T-helper 1 cell treated with Interleukin-12 subunit alpha and Interleukin-12 subunit beta and Interleukin-4 antibody, amounts not matched to agents 30 μg/mL and 1 μg/mL, for 36 hours (primary cell): ENCODE measurements around the gene PGPEP1.
"Not testable (repeated sequence)": the region's sequence is repeated elsewhere in the genome, so short reads cannot be mapped to it uniquely, and the experiment has no call there.

ENCODE experiments used
- H3K27ac Mint-ChIP-seq: one replicate; pipeline ENCODE4 v1.8.0; 2021; ENCODE audit warnings: mild to moderate bottlenecking, mixed read lengths
- H3K27me3 Mint-ChIP-seq: one replicate; pipeline ENCODE4 v1.8.0; 2021; ENCODE audit warnings: low read depth, mixed read lengths
- H3K36me3 Mint-ChIP-seq: one replicate; pipeline ENCODE4 v1.8.0; 2021; ENCODE audit warnings: low read depth, mixed read lengths
- H3K4me1 Mint-ChIP-seq: one replicate; pipeline ENCODE4 v1.8.0; 2021; ENCODE audit warnings: low read depth, mixed read lengths
- H3K4me3 Mint-ChIP-seq: one replicate; pipeline ENCODE4 v1.8.0; 2021; ENCODE audit warnings: mild to moderate bottlenecking, moderate library complexity, mixed read lengths
- H3K9me3 Mint-ChIP-seq: one replicate; pipeline ENCODE4 v1.8.0; 2021; ENCODE audit warnings: mixed read lengths

PGPEP1 gene

DNA sequence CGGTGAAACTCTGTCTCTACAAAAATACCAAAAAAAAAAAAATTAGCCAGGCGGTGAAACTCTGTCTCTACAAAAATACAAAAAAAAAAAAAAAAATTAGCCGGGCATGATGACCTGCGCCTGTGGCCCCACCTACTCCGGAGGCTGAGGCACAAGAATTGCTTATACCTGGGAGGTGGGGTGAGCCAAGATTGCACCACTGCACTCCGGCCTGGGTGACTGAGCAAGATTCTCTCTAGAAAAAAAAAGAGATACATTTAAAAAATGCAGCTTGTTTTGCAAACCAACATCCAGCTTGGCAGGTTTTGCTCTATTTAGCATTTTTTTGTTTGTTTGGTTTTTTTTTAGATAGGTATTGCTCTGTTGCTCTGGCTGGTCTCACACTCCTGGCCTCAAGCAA, 6.7 kb upstream of the PGPEP1 start:
- Mint-ChIP-seq H3K36me3 (no peaks in the 10 kb centered on the region), H3K27ac (no peak overlapping the region), H3K27me3 (no peaks in the 10 kb centered on the region), H3K4me3 (no peak overlapping the region), H3K4me1 (peaks cover 6% of the 10 kb centered on the region), H3K9me3 (no peaks in the 10 kb centered on the region)

DNA sequence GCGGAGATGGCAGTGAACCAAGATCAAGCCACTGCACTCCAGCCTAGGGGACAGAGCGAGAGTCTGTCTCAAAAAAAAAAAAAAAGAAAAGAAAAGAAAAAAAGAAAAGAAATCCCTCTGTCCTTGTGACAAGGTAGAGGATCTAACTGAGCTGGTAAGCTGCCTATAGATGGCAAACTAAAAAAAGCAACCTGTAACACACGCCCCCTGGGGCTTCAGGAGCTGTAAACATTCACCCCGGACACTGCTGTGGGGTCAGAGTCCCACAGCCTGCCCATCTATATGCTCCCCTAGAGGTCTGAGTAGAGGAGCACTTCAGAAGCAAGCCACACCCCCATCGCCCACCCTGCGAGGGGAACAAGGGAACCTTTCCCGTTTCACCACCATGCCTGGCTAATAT, 4.3 kb upstream of the PGPEP1 start:
- H3K27ac Mint-ChIP-seq, result no peak overlapping the region
- H3K4me1 Mint-ChIP-seq, result peaks cover 6% of the 10 kb centered on the region
- no peaks in the 10 kb centered on the region for H3K36me3 Mint-ChIP-seq
- no peak overlapping the region for H3K4me3 Mint-ChIP-seq
- no peaks in the 10 kb centered on the region for H3K27me3 Mint-ChIP-seq
- H3K9me3 Mint-ChIP-seq, result no peaks in the 10 kb centered on the region

DNA sequence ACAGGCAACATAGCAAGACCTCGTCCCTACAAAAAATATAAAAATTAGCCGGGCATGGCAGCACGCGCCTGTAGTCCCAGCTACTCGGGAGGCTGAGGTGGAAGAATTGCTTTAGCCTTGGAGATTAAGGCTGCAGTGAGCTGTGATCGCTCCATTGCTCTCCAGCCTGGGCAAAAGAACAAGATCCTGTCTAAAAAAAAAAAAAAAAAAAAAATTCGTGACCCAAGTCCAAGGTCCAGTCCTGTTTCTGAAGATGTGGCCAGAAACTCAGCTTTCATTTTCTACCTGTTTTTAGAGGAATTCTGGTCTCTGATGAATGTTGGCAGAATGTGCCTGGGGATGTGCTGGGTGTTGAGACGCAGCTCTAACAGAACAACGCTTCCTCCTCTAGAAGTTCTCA, 1.9 kb upstream of the PGPEP1 start:
- H3K4me1 Mint-ChIP-seq, result peaks cover 8% of the 10 kb centered on the region
- H3K36me3 Mint-ChIP-seq, result peaks cover 4% of the 10 kb centered on the region
- no peaks in the 10 kb centered on the region for H3K27me3 Mint-ChIP-seq
- H3K4me3 Mint-ChIP-seq, result peak overlapping the region; percentile 21
- no peaks in the 10 kb centered on the region for H3K9me3 Mint-ChIP-seq
- no peak overlapping the region for H3K27ac Mint-ChIP-seq

DNA sequence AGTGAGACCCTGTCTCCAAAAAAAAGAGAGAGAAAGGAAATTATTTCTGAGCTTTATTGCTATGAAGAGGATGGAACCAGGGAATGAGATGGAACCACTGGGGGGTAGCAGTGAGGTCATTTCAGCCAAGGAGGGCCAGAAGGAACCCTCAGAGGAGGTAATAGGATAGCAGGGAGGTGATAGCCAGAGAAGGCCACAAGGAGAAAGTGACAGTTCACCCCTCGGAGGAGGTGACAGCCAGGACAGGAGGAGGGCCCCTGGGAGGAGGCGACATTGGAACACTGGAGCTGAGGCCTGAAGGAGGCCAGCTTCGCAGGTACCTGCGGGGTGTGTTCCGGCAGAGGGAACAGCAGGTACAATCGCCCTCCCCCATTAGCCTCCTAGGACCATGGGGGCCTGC, 675 bp upstream of the PGPEP1 start:
- H3K27ac Mint-ChIP-seq, result no peak overlapping the region
- peak overlapping the region; percentile 82 for H3K4me3 Mint-ChIP-seq
- H3K4me1 Mint-ChIP-seq, result peaks cover 8% of the 10 kb centered on the region
- no peaks in the 10 kb centered on the region for H3K9me3 Mint-ChIP-seq
- H3K27me3 Mint-ChIP-seq, result no peaks in the 10 kb centered on the region
- H3K36me3 Mint-ChIP-seq, result peaks cover 4% of the 10 kb centered on the region

DNA sequence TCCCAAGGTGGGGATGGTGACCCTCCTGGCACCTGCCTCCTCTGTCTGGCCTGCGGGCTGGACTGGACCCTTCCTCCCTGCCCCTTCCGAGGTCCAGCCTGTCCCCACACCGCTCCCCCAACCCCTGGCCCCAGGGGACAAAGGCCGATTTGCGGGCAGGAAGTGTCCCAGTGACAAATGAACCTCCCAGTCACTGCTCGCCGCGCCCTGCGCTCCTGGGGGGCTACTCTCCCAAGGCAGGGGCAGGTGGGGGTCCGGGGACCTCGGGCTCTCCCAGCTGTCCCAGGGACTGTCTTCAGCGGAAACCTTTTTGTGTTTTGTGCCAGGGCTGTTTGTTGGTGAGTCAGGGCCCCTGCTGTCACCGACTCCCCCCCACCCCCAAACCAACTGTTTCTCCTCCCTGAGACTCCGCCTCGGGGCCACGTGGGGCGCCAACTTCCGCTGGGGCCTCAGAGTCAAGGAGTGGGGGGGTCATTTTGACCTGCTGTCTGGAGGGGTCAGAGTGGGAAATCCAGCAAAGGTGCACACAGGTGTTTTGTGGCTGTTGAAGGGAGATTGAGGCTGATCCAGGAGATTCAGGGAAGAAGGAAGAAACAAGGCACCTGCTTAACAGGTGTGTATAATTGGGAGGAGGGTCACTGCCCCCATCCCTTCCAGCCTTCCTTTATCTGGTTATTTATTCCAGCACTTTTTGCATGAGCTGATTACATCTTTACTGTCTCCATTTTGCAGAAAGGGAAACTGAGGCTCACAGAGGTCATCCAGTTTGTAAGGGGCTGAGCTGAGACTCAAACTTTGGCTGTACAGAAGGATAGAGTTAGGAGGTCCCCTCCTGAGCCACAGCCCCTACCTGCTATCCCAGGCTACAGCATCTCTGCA, 831 bp downstream of the PGPEP1 start:
- H3K4me3 Mint-ChIP-seq, result peak overlapping the region; percentile 81
- no peaks in the 10 kb centered on the region for H3K9me3 Mint-ChIP-seq
- H3K4me1 Mint-ChIP-seq, result peaks cover 10% of the 10 kb centered on the region
- H3K36me3 Mint-ChIP-seq, result peaks cover 7% of the 10 kb centered on the region
- H3K27me3 Mint-ChIP-seq, result no peaks in the 10 kb centered on the region
- peak overlapping the region; percentile 79 for H3K27ac Mint-ChIP-seq

DNA sequence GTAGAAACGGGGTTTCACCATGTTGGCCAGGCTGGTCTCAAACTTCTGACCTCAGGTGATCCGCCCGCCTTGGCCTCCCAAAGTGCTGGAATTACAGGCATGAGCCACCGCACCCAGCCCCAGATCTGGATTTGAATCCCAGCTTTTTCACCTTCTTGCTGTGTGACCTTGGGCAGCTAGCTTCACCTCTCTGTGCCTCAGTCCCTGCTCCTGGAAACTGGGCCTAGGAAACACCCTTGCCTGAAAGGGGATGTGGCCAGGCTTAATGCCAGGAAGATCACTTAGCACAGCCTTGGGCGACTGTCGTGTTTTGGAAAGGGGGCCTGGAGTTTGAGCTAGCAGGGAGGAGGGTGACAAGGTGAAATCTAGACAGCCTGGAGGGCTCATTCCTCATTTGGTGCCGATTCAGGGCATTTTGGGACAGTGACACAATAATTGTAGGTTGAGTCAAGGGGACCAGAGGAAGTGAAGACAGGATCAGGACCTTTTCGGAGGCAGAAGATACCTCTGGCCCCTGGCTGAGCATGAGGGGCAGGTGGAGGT, 1.8 kb downstream of the PGPEP1 start:
- Mint-ChIP-seq H3K36me3 (peaks cover 9% of the 10 kb centered on the region), H3K4me1 (peaks cover 10% of the 10 kb centered on the region), H3K4me3 (peak overlapping the region; percentile 81), H3K27ac (no peak overlapping the region), H3K9me3 (no peaks in the 10 kb centered on the region), H3K27me3 (no peaks in the 10 kb centered on the region)

DNA sequence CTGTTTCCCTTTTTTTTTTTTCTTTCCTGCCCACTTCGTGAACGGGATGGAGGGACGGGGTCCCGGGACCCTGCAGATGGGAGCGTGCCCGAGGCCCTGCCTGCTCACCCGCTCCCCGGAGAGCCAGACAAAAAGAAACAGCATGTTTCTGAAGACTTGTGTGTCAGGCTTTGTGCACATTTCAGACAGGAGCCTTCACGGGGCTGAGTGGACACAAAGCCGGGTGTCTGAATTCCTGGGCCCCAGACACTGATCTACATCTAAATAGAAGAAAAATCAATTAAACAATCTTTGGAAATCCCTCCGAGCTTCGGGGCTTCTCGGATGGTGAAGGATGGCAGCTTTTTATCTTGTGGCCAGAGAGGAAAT, 4.2 kb downstream of the PGPEP1 start:
- no peak overlapping the region for H3K4me3 Mint-ChIP-seq
- peaks cover 9% of the 10 kb centered on the region for H3K36me3 Mint-ChIP-seq
- peaks cover 8% of the 10 kb centered on the region for H3K4me1 Mint-ChIP-seq
- no peaks in the 10 kb centered on the region for H3K9me3 Mint-ChIP-seq
- H3K27me3 Mint-ChIP-seq, result no peaks in the 10 kb centered on the region
- H3K27ac Mint-ChIP-seq, result no peak overlapping the region

DNA sequence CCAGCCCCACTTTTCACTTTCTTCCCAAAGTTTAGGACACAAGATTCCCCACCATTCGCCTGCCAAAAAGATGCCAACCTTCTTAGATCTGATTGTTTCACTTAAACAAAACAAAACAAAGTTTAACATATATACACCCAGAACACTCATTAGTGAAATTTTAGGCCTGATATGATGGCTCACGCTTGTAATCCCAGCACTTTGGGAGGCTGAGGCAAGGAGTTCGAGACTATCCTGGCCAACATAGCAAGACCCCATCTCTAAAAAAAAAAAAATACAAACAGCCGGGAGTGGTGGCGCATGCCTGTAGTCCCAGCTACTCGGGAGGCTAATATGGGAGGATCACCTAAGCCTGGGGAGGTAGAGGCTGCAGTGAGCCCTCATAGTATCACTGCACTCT, 4.9 kb downstream of the PGPEP1 start:
- Mint-ChIP-seq H3K4me1 (peaks cover 5% of the 10 kb centered on the region), H3K36me3 (peaks cover 13% of the 10 kb centered on the region), H3K27me3 (no peaks in the 10 kb centered on the region)

DNA sequence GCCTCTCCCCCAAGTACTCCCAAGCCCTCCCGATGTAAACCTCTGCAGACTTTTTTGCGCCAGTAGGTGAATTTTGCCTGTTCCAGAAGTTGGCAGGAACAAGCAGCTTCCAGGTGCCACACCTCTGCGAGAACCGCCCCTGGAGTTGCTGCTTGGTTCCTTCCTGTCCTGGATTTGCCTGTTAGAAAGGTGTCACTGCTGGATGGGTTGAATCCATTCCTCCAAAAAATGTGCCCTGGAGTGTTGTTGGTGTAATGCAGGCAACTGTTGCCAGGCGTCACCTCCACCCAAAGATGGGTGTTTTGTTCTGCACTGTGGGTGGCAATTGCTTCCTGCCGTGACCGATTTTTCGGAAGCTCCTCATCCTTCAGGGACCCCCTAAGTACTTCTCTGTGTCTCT, 5.7 kb downstream of the PGPEP1 start:
- H3K9me3 Mint-ChIP-seq, result no peaks in the 10 kb centered on the region
- H3K36me3 Mint-ChIP-seq, result peaks cover 16% of the 10 kb centered on the region
- H3K4me1 Mint-ChIP-seq, result peaks cover 7% of the 10 kb centered on the region
- no peak overlapping the region for H3K27ac Mint-ChIP-seq
- no peaks in the 10 kb centered on the region for H3K27me3 Mint-ChIP-seq
- H3K4me3 Mint-ChIP-seq, result no peak overlapping the region

More for the DNA sequence above, 4.9 kb downstream of the PGPEP1 start:
- Mint-ChIP-seq H3K4me3 (no peak overlapping the region), H3K27ac (no peak overlapping the region), H3K9me3 (no peaks in the 10 kb centered on the region)

DNA sequence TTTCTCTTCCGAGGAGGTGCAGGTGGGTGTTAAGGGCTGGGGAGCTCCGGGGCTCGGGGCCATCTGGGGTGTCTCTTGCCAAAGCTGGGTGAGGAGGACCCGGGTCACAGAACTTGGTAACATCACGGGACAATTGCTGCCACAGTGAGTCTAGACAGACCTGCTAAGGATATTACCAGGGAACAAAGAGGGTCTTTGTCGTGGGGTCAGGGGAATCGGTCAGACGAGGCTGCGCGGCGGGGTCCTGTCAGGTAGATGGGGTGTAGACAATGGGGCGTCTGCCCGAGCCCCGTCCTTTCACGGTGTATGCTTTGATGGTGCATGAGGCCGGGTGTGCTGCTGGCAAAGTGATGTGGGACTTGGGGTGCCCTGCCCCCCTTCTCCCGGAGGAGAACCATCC, 7.8 kb downstream of the PGPEP1 start:
- H3K27ac Mint-ChIP-seq, result peak overlapping the region; percentile 18
- H3K9me3 Mint-ChIP-seq, result no peaks in the 10 kb centered on the region
- H3K4me3 Mint-ChIP-seq, result no peak overlapping the region
- H3K27me3 Mint-ChIP-seq, result no peaks in the 10 kb centered on the region
- H3K4me1 Mint-ChIP-seq, result peaks cover 4% of the 10 kb centered on the region
- peaks cover 12% of the 10 kb centered on the region for H3K36me3 Mint-ChIP-seq

DNA sequence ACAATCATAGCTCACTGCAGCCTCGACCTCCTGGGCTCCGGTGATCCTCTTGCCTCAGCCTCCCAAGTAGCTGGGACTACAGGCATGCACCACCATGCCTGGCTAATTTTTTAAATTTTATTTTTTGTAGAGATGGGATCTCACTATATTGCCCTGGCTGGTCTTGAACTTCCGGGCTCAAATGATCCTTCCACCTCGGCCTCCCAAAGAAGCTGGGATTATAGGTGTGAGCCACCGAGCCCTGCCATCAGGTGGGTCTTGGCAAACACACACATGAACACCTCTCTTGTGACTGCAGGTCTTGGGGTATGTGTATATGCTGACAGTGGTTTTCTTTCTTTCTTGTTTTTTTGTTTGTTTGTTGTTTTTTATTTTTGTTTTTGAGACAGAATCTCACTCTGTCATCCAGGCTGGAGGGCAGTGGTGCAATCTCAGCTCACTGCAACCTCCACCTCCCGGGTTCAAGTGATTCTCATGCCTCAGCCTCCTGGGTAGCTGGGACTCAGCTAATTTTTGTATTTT, 8.5 kb downstream of the PGPEP1 start:
- not testable (repeated sequence) for H3K27me3 Mint-ChIP-seq, H3K9me3 Mint-ChIP-seq, H3K4me3 Mint-ChIP-seq, H3K27ac Mint-ChIP-seq, H3K4me1 Mint-ChIP-seq
- H3K36me3 Mint-ChIP-seq, result peaks cover 12% of the 10 kb centered on the region

DNA sequence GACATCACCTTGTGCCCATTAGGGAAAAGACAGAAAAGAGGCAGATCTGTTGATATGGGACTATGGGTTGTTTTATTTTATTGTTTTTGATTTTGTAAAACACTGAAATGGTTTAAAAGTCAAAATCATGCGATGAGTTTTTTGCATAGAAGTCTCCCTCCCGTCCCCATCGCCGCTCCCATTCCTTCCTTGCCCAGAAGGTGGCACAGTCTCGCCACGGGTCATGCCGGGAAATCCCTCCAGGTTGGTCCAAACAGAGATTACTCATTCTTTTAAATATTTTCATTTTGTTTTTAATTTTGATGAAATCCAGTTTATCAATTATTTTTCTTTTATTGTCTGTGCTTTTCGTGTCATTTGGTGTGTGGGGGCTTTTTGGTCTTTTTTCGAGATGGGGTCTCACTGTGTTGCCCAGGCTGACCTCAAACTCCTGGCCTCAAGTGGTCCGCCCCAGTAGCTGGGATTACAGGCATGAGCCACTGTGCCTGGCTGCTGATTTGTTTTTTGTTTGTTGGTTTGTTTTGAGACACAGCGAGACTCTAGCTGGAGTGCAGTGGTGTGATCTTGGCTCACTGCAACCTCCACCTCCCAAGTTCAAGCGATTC, 9.2 kb downstream of the PGPEP1 start:
- H3K27me3 Mint-ChIP-seq, result no peaks in the 10 kb centered on the region
- H3K27ac Mint-ChIP-seq, result no peak overlapping the region
- H3K4me3 Mint-ChIP-seq, result no peak overlapping the region
- peaks cover 4% of the 10 kb centered on the region for H3K4me1 Mint-ChIP-seq
- no peaks in the 10 kb centered on the region for H3K9me3 Mint-ChIP-seq
- peaks cover 12% of the 10 kb centered on the region for H3K36me3 Mint-ChIP-seq

DNA sequence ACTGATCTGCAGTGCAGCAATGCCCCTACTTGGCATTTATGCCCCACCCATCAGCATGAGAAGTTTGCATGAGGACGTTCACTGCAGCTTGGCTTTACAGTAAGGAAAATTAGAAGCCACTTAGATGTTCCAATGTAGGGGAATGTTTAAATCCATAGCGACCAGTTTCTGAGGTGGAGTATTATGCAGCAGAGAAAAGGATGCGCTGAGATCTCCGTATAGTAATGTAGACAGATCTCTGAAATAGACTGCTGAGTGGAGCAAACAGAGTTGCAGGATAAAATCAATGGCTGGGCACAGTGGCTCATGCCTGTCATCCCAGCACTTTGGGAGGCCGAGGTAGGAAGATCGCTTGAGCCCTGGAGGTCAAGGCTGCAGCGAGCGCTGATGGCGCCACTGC, 10.1 kb downstream of the PGPEP1 start:
- Mint-ChIP-seq H3K36me3 (peaks cover 12% of the 10 kb centered on the region), H3K4me1 (peaks cover 4% of the 10 kb centered on the region), H3K27ac (no peak overlapping the region)

DNA sequence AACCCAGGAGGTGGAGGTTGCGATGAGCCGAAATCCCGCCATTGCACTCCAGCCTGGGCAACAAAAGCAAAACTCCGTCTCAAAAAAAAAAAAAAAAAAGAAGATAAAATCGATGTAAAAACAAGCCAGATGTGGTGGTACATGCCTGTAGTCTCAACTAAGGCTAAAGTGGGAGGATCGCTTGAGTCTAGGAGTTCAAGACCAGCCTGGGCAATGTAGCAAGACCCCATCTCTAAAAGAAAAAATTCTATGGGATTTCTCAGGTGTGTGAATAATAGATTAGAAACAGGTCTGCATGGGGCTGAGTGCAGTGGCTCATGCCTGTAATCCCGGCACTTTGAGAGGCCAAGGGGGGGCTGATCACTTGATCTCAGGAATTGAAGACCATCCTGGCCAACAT, 11.1 kb downstream of the PGPEP1 start:
- Mint-ChIP-seq H3K27me3 (no peaks in the 10 kb centered on the region), H3K27ac (no peak overlapping the region), H3K36me3 (peaks cover 6% of the 10 kb centered on the region)

More for the DNA sequence above, 10.1 kb downstream of the PGPEP1 start:
- Mint-ChIP-seq H3K4me3 (no peak overlapping the region), H3K9me3 (no peaks in the 10 kb centered on the region), H3K27me3 (no peaks in the 10 kb centered on the region)

More for the DNA sequence above, 11.1 kb downstream of the PGPEP1 start:
- Mint-ChIP-seq H3K4me1 (peaks cover 2% of the 10 kb centered on the region), H3K9me3 (no peaks in the 10 kb centered on the region), H3K4me3 (no peak overlapping the region)
